HG03039 (cell line): ENCODE measurements around the gene ABCC6.
"Not testable (repeated sequence)": the region's sequence is repeated elsewhere in the genome, so short reads cannot be mapped to it uniquely, and the experiment has no call there.

Experiments
- ATAC-seq: cut with Tn5 transposase; IDR thresholded peaks from one replicate; pipeline ENCODE4 v1.9.1; 2021; ENCODE audit warnings: mild to moderate bottlenecking, moderate library complexity; ENCODE audit not compliant: unreplicated experiment

ABCC6 gene

GRCh38 chr16:16223662-16224241, 458 bp upstream of the ABCC6 start:
- not testable (repeated sequence) for ATAC-seq

DNA sequence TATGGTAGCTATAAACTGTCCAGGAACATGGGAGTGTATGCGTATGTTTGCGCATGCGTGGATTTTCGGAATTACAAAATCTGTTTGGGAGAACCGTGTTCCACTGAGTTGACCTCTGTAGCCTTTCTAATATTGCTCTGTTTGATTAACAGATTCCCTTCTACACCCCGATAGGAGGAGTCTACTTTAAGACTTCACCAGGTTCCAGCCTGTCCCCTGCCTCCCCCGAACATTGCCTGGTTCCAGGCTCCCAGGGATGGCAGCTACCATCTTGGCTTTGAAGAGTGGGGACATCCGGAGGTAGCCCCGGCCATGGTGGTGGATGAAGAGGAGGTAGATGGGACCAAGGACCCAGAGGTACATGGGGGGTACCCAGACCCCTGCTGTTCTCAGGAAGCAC, 1.9 kb downstream of the ABCC6 start:
- not testable (repeated sequence) for ATAC-seq

- not testable (repeated sequence) for ATAC-seq
Measured at GRCh38 chr16:16220449-16220848, 2.8 kb downstream of the ABCC6 start.

DNA sequence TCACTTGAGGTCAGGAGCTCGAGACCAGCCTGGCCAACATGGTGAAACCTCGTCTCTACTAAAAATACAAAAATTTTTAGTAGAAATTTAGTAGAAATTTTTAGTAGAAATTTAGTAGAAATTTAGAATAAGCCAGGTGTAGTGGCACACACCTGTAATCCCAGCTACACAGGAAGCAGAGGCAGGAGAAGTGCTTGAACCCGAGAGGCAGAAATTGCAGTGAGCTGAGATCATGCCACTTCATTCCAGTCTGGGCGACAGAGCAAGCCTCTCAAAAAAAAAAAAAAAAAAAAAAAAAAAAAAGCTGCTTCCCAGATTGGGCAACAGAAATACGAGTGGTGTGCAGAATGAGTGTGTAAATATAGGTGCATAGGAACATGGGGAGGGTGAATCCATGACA, 4.5 kb downstream of the ABCC6 start:
- ATAC-seq, result not testable (repeated sequence)

GRCh38 chr16:16218349-16218748, 4.9 kb downstream of the ABCC6 start:
- ATAC-seq, result not testable (repeated sequence)

DNA sequence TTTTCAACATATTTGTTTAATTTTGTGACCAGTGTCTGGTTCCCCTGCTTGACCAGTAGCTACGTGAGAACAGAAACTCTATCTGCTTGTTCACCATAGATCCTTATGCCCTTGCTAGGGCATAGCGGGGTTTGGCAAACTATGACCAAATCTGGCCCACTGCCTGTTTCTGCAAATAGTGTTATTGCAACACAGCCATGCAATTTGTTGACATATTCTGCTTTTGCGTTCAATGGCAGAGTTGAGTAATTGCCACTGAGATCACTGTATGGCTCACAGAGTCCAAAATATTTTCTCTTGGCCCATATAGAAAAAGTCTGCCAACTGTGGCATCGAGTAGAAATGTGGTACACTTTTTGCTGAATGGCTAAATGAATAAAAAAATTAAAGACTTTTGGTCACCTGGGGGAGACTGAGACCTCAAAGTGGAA, 9.4 kb downstream of the ABCC6 start:
- ATAC-seq, result not testable (repeated sequence)

DNA sequence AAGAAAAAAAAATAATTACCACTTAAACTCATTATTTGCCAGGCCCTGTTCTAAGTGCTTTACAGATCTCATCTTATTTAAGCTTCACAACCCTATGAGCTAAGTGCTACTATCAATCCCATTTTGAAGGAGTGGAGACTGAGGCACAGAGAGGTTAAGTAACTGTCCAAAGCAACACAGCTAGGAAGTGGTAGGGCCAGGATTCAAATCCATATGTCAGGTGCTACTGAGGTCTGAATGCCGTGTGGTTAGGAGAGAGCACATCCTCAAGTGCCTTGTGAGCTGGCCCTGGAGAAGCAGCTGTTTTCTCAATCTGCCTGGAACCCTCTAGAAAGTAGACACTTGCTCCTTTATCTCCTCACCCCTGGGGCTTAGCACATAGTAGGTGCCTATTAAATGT, 11.9 kb downstream of the ABCC6 start:
- ATAC-seq, result not testable (repeated sequence)

DNA sequence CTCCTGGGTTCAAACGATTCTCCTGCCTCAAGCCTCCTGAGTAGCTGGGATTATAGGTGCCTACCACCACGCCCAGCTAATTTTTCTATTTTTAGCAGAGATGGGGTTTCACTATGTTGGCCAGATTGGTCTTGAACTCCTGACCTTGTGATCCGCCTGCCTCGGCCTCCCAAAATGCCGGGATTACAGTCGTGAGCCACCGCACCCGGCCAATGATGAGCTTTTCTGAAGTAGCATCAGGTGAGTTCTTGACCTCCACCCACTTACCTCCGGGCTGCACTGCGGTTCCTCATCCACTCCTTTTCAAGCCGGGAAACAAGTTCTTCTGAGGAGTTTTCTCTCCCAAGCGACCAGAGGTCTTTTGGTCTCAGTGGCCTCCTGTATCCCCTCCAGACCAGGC, 14.8 kb downstream of the ABCC6 start:
- ATAC-seq, result not testable (repeated sequence)

GRCh38 chr16:16207787-16208334, 15.4 kb downstream of the ABCC6 start:
- ATAC-seq, result not testable (repeated sequence)

GRCh38 chr16:16207097-16207786, 16.1 kb downstream of the ABCC6 start:
- ATAC-seq, result not testable (repeated sequence)

DNA sequence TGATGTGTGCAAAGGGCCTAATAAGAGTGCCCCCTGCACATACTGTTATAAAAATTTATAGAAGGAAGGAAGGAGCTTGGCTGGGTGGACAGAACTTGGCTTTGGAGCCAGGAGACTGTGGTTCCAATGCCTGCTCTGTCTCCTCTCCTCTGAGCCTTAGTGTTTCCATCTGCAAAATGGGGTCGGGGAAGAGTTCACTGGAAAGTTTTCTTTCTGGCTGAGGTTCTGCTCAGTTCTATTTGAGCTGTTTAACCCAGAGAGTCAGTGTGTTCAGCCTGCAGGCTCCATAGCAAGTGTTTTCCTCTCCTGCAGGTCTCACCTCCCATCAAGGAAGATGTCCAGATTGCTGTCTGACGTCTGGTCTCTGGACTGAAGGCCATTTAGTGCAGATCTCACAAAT, 17.4 kb downstream of the ABCC6 start:
- ATAC-seq, result not testable (repeated sequence)

DNA sequence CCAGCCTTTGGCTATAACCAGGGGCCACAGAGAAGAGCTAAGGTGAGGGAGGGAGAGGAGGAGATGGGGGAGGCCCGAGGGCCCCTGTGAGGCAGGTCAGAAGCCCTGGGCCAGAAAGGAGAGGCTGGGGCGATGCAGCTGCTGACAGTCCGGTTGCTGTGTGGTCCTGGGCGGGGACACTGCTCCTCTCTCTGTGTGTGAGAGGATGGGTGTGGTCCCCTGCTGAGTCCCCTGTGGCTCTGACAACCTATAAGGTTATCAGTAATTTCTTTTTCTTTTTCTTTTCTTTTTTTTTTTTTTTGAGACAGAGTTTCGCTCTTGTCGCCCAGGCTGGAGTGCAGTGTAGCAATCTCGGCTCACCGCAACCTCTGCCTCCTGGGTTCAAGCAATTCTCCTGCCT, 18.7 kb downstream of the ABCC6 start:
- not testable (repeated sequence) for ATAC-seq

GRCh38 chr16:16203494-16203893, 19.8 kb downstream of the ABCC6 start:
- ATAC-seq, result not testable (repeated sequence)

DNA sequence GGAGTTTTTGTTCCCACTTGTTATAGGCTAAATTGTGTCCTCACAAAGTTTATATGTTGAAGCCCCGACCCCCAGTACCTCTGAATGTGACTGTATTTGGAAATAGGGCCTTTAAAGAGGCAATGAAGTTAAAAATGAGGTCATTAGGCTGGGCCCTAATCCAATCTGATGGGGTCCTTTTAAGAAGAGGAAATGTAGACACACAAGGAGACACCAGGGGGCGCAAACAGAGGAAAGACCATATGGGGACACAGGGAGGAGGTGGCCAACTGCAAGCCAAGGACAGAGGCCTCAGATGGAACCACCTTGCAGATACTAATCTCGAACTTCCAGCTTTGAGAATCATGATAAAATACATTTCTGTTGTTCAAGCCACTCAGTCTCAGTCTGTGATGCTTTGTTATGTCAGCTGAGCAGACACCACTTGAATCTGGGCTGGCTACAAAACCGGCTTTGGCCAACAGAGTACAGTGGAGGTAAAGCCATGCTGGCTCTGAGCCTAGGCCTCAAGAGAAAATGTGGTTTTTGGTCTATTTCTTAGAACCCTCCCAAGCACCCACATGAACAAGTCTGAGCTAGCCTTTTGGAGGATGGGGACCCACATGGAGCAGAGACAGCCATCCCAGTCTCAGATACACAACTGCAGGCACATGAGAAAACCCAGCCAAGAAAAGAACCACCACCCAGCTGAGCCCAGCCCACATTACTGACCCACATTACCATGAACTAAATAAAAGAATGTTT, 20.7 kb downstream of the ABCC6 start:
- not testable (repeated sequence) for ATAC-seq

GRCh38 chr16:16201880-16202279, 21.4 kb downstream of the ABCC6 start:
- not testable (repeated sequence) for ATAC-seq

DNA sequence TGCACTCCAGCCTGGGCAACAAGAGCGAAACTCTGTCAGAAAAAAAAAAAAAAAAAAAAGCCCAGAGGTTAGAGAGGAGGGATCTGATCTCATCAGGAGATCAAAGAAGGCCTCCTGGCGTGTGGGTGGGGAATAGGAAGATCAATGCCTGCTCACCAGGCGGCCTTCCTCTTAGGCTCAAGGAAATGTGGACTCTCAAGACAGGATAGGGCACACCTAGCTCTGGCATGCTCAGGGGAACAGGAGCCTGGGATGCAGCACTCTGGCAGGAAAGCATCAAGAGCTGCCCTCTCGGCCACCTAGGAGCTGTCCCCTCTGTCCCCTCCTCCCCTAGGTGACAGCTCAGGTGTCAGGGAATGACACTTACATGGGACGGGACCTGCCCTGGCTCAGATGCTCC, 22.9 kb downstream of the ABCC6 start:
- not testable (repeated sequence) for ATAC-seq

DNA sequence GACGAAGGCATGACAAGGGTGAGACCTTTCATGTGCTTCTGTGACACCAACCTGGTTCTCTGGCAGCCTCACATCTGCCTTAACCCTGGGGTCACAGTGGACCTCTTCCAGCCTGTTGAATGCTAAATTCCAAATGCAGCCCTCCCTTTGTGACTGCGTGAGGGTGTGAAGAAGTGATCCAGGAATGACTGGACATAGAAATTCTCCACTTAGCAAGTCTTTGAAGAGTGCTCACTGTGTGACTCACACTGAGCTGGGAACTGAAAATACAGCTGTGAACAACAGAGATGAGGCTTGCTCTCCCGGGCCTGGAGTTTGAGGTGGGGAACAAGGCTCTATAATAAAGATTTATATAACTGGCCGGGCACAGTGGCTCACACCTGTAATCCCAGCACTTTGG, 23.9 kb downstream of the ABCC6 start:
- ATAC-seq, result not testable (repeated sequence)

GRCh38 chr16:16197966-16198365, 25.3 kb downstream of the ABCC6 start:
- ATAC-seq, result no peak

DNA sequence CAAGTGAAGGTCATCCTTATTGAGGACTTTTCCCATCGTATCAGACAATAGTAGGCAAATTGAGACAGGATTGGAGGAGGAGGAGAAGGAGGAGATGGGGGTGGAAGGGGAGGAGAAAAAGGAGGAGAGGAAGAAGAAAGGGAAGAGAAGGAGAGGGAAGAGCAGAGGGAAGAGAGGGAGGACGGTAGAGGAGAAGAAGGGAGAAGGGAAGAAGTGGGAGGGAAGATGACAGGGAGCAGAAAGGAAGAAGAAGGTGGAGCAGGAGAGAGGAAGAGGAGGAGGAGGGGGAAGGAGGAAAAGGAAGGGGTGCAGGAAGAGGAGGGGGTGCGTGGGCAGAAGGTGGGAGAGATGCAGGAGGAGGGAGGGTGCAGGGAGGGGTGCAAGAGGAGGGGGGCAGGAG, 26.0 kb downstream of the ABCC6 start:
- no peak for ATAC-seq

DNA sequence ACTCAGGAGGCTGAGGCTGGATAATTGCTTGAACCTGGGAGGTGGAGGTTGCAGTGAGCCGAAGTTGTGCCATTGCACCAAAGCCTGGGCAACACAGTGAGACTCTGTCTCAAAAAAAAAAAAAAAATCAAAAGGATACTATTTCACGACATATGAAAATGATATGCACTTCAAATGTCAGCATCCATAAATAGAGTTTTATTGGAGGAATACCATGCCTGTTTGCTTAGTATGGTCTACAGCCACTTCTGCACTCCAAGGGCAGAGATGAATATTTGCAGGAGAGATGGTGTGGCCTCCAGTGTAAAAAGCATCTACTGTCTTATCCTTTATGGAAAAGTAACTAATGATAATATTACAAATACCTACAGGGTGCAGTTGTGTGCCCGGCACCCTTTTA, 27.2 kb downstream of the ABCC6 start:
- ATAC-seq, result no peak

DNA sequence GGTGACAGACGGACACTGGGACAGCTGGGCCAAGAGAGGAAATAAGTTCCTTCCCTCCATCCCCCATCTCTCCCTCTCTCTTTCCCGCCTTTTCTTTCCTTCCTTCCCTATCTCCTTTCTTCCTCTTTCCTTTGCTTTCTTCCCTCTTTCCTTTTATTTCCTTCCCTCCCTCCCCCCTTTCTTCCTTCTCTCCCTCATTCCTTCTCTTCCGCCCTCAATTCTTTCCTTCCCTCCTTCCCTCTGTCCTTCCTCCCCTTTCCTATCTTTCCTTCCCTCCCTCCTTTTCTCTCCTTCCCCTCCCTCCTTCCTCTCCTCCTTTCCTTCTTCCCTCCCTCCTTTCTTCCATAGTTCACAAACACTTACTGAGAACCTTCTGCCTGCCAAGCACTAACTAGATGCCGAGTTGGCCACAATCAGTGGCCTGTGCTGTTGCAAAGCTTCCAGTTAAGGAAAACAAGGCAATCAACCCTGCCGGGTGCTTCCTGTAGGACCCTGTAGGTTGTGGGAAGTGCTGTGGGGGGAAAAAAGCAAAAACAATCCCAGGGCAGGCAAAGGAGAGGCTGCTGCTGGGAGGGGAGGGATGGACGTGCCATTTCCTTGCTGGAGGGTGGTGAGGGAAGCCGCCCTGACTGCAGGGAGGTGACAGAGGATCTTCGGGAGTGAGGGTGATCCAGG, 31.7 kb downstream of the ABCC6 start:
- no peak for ATAC-seq
